T-helper 2 cell treated with Interferon-gamma antibody and Interleukin-4, amounts not matched to agents 5 μg/mL and 100 μg/mL, for 36 hours (primary cell): ENCODE measurements around the gene DNAH3.
"Not testable (repeated sequence)": the region's sequence is repeated elsewhere in the genome, so short reads cannot be mapped to it uniquely, and the experiment has no call there.

Experiments used
- DNase-seq: peaks from one replicate; pipeline ENCODE4 v3.0.0; 2021; ENCODE audit warnings: low spot score
- H3K27ac Mint-ChIP-seq: one replicate; pipeline ENCODE4 v1.8.0; 2021; ENCODE audit warnings: mild to moderate bottlenecking, mixed read lengths
- H3K27me3 Mint-ChIP-seq: one replicate; pipeline ENCODE4 v1.8.0; 2021; ENCODE audit warnings: low read depth, mixed read lengths
- H3K36me3 Mint-ChIP-seq: one replicate; pipeline ENCODE4 v1.8.0; 2021; ENCODE audit warnings: low read depth, mixed read lengths
- H3K4me1 Mint-ChIP-seq: one replicate; pipeline ENCODE4 v1.8.0; 2021; ENCODE audit warnings: low read depth, mixed read lengths
- H3K4me3 Mint-ChIP-seq: one replicate; pipeline ENCODE4 v1.8.0; 2022; ENCODE audit warnings: mild to moderate bottlenecking, moderate library complexity, mixed read lengths
- H3K9me3 Mint-ChIP-seq: one replicate; pipeline ENCODE4 v1.8.0; 2021; ENCODE audit warnings: mixed read lengths

Gene DNAH3

GRCh38 chr16:20933589-20933988 is 217.1 kb downstream of the DNAH3 start:
- H3K27me3 Mint-ChIP-seq: no peaks in the 10 kb centered on the region
- H3K9me3 Mint-ChIP-seq: no peaks in the 10 kb centered on the region
- no peaks in the 10 kb centered on the region for H3K36me3 Mint-ChIP-seq
- H3K4me3 Mint-ChIP-seq: no peak overlapping the region
- no peak for DNase-seq
- H3K27ac Mint-ChIP-seq: no peak overlapping the region
- H3K4me1 Mint-ChIP-seq: peaks cover 8% of the 10 kb centered on the region

- H3K4me1 Mint-ChIP-seq: peaks cover 4% of the 10 kb centered on the region
- H3K36me3 Mint-ChIP-seq: peaks cover 8% of the 10 kb centered on the region
- no peak overlapping the region for H3K27ac Mint-ChIP-seq
- no peak for DNase-seq
- no peak overlapping the region for H3K4me3 Mint-ChIP-seq
- H3K27me3 Mint-ChIP-seq: no peaks in the 10 kb centered on the region
- H3K9me3 Mint-ChIP-seq: no peaks in the 10 kb centered on the region
Measured at GRCh38 chr16:20931066-20931600, 219.5 kb downstream of the DNAH3 start.

- H3K36me3 Mint-ChIP-seq: peaks cover 13% of the 10 kb centered on the region
- H3K27me3 Mint-ChIP-seq: no peaks in the 10 kb centered on the region
- no peaks in the 10 kb centered on the region for H3K9me3 Mint-ChIP-seq
- H3K4me1 Mint-ChIP-seq: peaks cover 4% of the 10 kb centered on the region
- no peak overlapping the region for H3K4me3 Mint-ChIP-seq
- no peak overlapping the region for H3K27ac Mint-ChIP-seq
- no peak for DNase-seq
Measured at GRCh38 chr16:20930365-20930690, 220.3 kb downstream of the DNAH3 start.

- H3K4me3 Mint-ChIP-seq, H3K4me1 Mint-ChIP-seq, H3K27me3 Mint-ChIP-seq, H3K9me3 Mint-ChIP-seq, H3K27ac Mint-ChIP-seq, DNase-seq: not testable (repeated sequence)
- peaks cover 13% of the 10 kb centered on the region for H3K36me3 Mint-ChIP-seq
Measured at GRCh38 chr16:20929676-20930364, 220.8 kb downstream of the DNAH3 start.

- no peak for DNase-seq
- H3K9me3 Mint-ChIP-seq: no peaks in the 10 kb centered on the region
Measured at GRCh38 chr16:20928774-20929411, 221.8 kb downstream of the DNAH3 start.

GRCh38 chr16:20925751-20926150 is 224.9 kb downstream of the DNAH3 start:
- Mint-ChIP-seq H3K9me3 (no peaks in the 10 kb centered on the region), H3K4me3 (no peak overlapping the region), H3K27me3 (no peaks in the 10 kb centered on the region), H3K36me3 (peaks cover 21% of the 10 kb centered on the region), H3K4me1 (peaks cover 3% of the 10 kb centered on the region), H3K27ac (no peak overlapping the region)
- DNase-seq: no peak

More at GRCh38 chr16:20928774-20929411, 221.8 kb downstream of the DNAH3 start:
- H3K4me1 Mint-ChIP-seq: peaks cover 3% of the 10 kb centered on the region
- H3K4me3 Mint-ChIP-seq: no peak overlapping the region
- H3K27ac Mint-ChIP-seq: no peak overlapping the region
- H3K36me3 Mint-ChIP-seq: peaks cover 17% of the 10 kb centered on the region
- H3K27me3 Mint-ChIP-seq: no peaks in the 10 kb centered on the region

- peaks cover 6% of the 10 kb centered on the region for H3K4me1 Mint-ChIP-seq
- H3K27ac Mint-ChIP-seq: no peak overlapping the region
- H3K36me3 Mint-ChIP-seq: peaks cover 21% of the 10 kb centered on the region
- H3K27me3 Mint-ChIP-seq: no peaks in the 10 kb centered on the region
- DNase-seq: no peak
- H3K4me3 Mint-ChIP-seq: no peak overlapping the region
- H3K9me3 Mint-ChIP-seq: no peaks in the 10 kb centered on the region
Measured at GRCh38 chr16:20923876-20924275, 226.8 kb downstream of the DNAH3 start.

- DNase-seq: no peak
- Mint-ChIP-seq H3K36me3 (peaks cover 31% of the 10 kb centered on the region), H3K27ac (no peak overlapping the region), H3K4me1 (peaks cover 15% of the 10 kb centered on the region), H3K9me3 (no peaks in the 10 kb centered on the region), H3K4me3 (no peak overlapping the region), H3K27me3 (no peaks in the 10 kb centered on the region)
Measured at GRCh38 chr16:20920799-20921198, 229.8 kb downstream of the DNAH3 start.

- no peaks in the 10 kb centered on the region for H3K9me3 Mint-ChIP-seq
- no peak overlapping the region for H3K27ac Mint-ChIP-seq
- peaks cover 19% of the 10 kb centered on the region for H3K4me1 Mint-ChIP-seq
- no peaks in the 10 kb centered on the region for H3K27me3 Mint-ChIP-seq
- peaks cover 32% of the 10 kb centered on the region for H3K36me3 Mint-ChIP-seq
- H3K4me3 Mint-ChIP-seq: no peak overlapping the region
- DNase-seq: no peak
Measured at GRCh38 chr16:20920091-20920490, 230.6 kb downstream of the DNAH3 start.

- Mint-ChIP-seq H3K4me3 (no peak overlapping the region), H3K4me1 (peaks cover 19% of the 10 kb centered on the region), H3K36me3 (peaks cover 30% of the 10 kb centered on the region), H3K27ac (no peak overlapping the region), H3K27me3 (no peaks in the 10 kb centered on the region), H3K9me3 (no peaks in the 10 kb centered on the region)
- DNase-seq: no peak
Measured at GRCh38 chr16:20918486-20919239, 232.0 kb downstream of the DNAH3 start.

GRCh38 chr16:20916942-20917341 is 233.7 kb downstream of the DNAH3 start:
- no peak overlapping the region for H3K27ac Mint-ChIP-seq
- H3K4me1 Mint-ChIP-seq: peaks cover 19% of the 10 kb centered on the region
- no peak for DNase-seq

GRCh38 chr16:20916289-20916688 is 234.4 kb downstream of the DNAH3 start:
- no peaks in the 10 kb centered on the region for H3K9me3 Mint-ChIP-seq
- peaks cover 22% of the 10 kb centered on the region for H3K4me1 Mint-ChIP-seq
- no peak overlapping the region for H3K27ac Mint-ChIP-seq
- DNase-seq: no peak
- H3K4me3 Mint-ChIP-seq: no peak overlapping the region
- no peaks in the 10 kb centered on the region for H3K27me3 Mint-ChIP-seq
- H3K36me3 Mint-ChIP-seq: peaks cover 26% of the 10 kb centered on the region

More at GRCh38 chr16:20916942-20917341, 233.7 kb downstream of the DNAH3 start:
- Mint-ChIP-seq H3K36me3 (peaks cover 26% of the 10 kb centered on the region), H3K9me3 (no peaks in the 10 kb centered on the region), H3K4me3 (no peak overlapping the region), H3K27me3 (no peaks in the 10 kb centered on the region)

GRCh38 chr16:20911361-20911760 is 239.3 kb downstream of the DNAH3 start:
- peaks cover 26% of the 10 kb centered on the region for H3K36me3 Mint-ChIP-seq
- H3K4me1 Mint-ChIP-seq: peaks cover 44% of the 10 kb centered on the region
- H3K9me3 Mint-ChIP-seq: no peaks in the 10 kb centered on the region
- peak overlapping the region; percentile 85 for H3K27ac Mint-ChIP-seq
- DNase-seq: peak; percentile 22
- peak overlapping the region; percentile 73 for H3K4me3 Mint-ChIP-seq
- H3K27me3 Mint-ChIP-seq: no peaks in the 10 kb centered on the region

- H3K4me1 Mint-ChIP-seq: peaks cover 47% of the 10 kb centered on the region
- H3K27ac Mint-ChIP-seq: peak overlapping the region; percentile 85
- DNase-seq: no peak
- no peaks in the 10 kb centered on the region for H3K9me3 Mint-ChIP-seq
- H3K36me3 Mint-ChIP-seq: peaks cover 26% of the 10 kb centered on the region
- H3K27me3 Mint-ChIP-seq: no peaks in the 10 kb centered on the region
- peak overlapping the region; percentile 73 for H3K4me3 Mint-ChIP-seq
Measured at GRCh38 chr16:20910781-20911321, 239.8 kb downstream of the DNAH3 start.
